Activated CD4-positive, CD25-positive, alpha-beta regulatory T cell treated with anti-CD3 and anti-CD28 coated beads, Interleukin-2, amount 50 U/mL, for 16 hours (primary cell): ENCODE data around the gene FBXL22.

ENCODE experiments used
- DNase-seq: peaks from one replicate; pipeline ENCODE4 v3.0.0-alpha.2; 2020; ENCODE audit warnings: low read depth, low spot score

The FBXL22 gene

DNA sequence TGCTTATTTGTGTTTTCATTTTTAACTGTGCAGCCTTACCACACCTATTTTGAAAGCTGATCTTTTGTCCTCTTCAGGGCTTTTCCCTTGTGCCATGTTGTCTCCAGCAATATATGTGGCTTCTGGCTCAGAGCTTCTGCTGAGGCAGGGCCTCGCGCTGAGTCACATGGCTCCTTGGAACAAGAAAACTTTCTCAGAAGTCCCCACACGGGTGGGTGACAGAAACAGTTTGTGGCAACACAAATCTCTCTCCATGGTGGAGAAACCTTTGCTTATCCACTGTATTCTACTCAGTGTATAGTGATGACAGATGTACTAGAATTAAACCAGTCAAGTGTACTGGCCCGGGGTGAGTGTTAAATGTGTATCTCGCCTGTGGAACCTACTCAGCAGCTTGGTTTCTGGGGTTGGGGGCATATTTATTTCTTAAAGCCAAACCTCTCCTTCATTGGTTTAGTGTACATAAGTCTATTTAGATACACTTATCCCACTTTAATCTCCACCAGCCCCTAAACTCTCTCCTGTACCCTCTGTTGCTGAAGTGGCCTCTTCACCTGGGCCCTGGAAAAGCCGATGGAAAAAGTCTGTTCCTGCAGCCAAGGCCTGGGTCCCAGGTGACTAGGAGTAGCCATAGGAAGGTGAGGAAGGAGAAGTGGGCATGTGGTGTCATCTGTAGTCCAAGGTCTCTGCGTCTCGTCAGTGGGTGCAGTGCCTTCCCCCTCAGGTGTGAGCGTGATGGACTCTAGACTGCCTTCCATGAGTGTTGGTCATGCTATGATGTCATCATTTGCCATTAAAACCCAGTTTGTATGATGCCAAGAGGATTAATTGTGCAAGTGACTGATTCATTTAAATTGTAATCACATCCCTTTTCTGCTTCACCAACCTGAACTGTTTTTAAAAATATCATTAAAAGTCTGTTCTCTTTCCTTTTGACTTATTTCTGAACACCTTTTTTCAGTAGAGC lies 3.2 kb upstream of the FBXL22 start:
- no peak for DNase-seq

DNA sequence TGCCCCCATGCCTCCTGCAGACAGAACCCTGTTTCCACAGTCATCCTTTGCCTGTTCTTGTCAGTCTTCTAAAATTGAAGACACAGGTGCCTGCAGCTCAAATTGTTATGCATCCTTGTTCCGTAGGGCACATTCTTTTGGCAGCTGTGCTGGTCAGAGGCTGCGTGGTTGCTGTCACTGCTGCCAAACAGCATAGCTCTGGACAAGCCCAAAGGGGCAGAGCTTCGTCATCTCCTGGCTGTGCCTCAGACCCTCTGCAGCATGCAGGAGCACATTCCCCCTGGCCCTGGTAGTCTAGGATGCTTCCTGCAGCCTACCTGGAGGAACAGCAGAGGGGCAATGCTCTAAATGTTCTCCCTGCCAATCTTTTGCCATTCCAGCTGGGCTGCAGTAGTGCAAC lies 2.1 kb upstream of the FBXL22 start:
- DNase-seq: no peak

GRCh38 chr15:63595688-63596087 lies 1.5 kb upstream of the FBXL22 start:
- DNase-seq: no peak

DNA sequence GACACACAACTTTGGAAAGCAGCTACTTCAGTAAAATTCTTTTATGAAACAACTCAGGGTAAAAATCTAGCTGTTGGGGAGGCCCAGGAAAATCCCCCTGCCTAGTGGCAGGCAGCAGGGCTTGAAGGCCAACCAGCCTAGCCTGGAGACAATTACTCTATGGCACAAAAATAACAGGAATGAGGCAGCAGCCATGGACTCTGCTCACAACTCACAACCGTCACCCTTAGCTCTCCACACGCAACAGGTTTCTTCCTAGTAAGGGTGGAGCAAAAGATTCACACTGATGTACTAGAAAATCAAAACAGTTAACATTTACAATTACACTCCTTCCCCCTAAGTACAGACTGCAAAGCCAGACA lies 530 bp upstream of the FBXL22 start:
- DNase-seq: no peak

DNA sequence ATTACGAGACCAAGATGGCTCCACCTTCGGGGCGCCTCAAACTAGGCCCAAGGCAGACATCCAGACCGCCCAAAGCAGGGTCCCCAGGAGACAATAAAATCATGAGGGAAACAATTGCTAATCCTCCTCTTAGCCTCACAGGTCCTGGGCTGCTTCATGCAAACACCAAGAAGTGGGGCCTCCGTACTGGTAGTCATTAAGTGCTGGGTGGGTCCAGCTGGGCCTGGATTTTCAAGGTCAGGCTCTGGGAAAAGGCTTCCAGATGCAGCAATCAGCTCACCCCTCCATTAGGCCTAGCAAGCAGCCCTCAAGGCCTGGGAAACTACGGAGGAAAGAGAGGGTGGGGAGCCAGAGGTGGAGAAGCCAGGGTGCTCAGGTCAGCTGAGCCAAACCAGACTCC lies 634 bp downstream of the FBXL22 start:
- DNase-seq: no peak

DNA sequence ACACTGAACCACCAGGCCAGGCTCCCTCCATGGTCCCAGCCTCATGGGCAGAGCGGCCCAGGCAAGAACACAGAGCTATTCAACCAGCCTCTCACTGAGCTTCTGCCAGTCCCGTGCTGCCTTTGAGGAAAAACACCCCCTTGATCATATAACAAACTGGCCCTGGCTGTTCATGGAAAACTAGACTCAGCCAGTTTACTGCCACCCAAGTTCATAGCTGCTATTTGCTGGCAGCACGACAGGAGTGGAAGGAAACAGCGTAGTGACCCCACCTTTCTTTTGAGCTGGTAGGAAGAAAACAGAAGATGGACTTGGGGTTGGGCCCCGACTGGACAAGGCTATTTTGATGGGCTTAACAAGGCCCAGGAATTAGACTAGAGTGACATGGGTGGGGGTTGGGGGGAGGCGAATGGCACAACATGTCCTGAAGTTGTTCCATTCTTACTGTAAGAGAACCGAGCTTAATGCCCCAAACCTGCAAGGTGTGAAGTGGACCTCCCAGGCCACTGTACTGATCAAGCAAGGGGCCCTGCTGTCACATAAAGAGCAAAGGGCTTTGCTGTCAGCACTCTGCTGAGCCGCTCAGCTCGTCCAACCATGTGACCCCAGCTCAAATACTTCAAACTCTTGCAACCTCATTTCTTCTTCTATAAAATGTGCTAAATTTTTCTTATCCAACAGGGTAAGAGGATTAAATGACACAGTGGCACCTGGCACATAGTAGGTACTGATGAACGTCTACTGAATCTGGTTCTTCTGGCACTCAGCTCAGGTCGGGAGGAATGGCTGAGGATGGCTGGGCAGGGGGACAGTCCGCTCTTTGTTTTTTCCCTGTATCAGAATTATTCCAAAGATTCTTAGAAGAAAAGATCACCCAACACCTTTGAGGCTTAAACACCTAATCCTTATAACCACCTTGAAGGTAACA lies 1.6 kb downstream of the FBXL22 start:
- DNase-seq: no peak

GRCh38 chr15:63599401-63600000 lies 2.3 kb downstream of the FBXL22 start:
- DNase-seq: no peak

DNA sequence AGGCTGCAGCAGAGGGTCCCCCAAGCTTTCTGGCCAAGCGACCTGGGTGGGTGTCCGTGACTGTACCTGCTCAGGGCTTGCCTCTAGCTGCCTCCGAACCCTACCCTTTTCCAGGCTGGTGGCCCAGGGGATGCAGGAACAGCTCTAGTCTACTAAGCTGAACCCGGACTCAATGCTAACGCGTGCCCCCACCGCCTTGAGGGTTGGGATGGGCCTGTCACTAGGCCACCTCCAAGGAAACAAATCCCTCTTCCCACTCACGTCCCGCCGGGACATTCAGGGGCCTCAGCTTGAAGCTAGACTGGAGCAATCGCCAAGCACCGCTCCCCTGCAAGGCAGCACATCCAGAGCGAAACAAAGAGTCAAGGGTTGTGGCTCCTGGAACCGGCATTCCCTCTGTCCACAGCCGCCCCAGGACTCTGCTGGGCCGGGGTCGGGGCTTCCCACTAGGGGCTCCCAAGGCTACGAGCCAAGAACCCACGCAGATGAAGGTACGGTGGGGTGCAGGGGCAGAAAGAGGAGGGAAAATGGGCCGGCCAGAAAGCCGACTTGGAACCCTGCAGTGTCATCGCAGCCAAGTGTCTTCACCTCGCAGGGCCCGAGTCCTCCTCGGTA lies 2.9 kb downstream of the FBXL22 start:
- DNase-seq: no peak

DNA sequence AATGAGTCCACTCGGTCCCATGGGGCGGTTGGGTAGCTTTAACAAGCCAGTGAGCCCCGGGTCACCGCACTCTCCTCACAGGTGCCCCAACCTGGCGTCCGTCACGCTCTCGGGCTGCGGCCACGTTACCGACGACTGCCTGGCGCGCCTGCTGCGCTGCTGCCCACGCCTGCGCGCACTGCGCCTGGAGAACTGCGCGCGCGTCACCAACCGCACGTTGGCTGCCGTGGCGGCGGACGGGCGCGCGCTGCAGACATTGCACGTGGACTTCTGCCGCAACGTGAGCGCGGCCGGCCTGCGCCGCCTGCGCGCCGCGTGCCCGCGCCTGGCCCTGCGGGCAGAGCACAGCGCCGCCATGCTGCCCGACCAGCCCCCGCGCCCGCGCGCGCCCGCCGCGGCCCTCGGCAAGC lies 3.4 kb downstream of the FBXL22 start:
- peak; percentile 78 for DNase-seq

DNA sequence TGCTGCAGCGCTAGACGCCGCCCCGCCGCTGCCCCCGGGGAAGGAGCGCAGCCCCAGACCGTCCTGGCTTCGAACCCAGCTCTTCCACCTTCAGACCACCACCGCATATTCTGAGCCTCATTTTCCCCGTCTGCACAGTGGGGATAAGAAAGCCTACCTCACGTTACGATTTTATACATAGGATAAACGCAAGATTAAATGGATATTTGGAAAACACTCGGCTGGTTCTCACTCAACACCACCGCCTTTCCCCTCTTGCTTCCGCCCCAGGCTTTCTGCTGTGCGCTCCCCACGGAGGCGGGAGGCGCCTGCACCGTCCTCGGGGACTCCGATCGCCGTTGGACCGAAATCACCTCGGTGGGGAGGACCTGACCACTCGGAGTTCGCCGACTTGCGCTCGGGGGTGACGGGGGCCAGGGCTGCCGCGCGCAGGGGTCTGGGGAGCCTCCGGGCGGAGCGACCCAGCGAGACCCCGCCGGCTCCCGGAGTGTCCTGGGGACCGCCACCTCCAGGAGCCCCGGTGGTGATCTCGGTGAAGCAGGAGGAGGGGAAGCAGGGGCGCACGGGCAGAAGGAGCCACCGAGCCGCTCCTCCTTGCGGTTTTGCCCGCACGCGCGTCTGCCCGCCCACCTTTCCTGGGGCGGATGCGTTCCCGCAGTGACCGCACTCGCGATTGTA lies 4.0 kb downstream of the FBXL22 start:
- DNase-seq: no peak

GRCh38 chr15:63601704-63602185 lies 4.6 kb downstream of the FBXL22 start:
- DNase-seq: no peak

- no peak for DNase-seq
Observed at GRCh38 chr15:63602595-63602994, 5.4 kb downstream of the FBXL22 start.

- DNase-seq: no peak
Observed at GRCh38 chr15:63603516-63603915, 6.3 kb downstream of the FBXL22 start.

DNA sequence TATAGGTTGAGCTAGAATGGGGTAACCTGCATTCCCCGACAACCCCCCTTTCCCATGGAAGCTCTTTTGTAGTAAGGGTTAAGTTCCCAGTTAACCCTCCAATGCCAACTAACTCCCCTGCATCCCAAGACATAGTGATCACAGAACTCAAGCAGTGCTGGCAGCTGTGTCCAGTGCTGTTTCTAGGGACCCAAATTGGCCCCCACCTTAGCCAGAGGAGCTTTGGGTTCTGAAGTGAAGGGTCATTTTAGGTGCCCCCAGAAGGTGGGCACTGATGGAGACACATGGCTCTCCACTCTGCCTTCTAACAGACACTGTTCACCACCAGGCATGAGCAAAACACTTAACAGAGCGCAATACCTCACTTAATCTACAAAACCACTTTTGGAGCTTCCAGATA lies 7.1 kb downstream of the FBXL22 start:
- no peak for DNase-seq

DNA sequence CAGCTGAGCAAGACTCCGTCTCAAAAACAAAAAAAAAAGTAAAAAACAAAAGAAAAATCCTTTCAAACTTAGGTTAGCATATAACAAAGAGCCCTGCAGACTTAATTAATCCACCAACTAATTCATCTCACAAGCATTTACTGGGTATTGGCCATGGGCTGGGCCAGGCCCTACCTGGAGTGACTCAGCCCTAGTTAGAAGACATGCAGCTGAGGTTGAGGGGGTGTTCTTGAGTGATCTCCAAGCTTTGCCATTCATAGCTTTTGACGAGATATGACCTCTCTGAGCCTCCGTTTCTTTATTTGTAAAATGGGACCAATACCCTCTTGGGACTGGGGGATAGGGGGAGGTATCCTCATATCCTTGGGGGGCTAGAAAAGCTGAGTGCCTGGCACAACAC lies 7.8 kb downstream of the FBXL22 start:
- no peak for DNase-seq

GRCh38 chr15:63605816-63606215 lies 8.6 kb downstream of the FBXL22 start:
- no peak for DNase-seq

GRCh38 chr15:63606308-63606707 lies 9.1 kb downstream of the FBXL22 start:
- DNase-seq: no peak

DNA sequence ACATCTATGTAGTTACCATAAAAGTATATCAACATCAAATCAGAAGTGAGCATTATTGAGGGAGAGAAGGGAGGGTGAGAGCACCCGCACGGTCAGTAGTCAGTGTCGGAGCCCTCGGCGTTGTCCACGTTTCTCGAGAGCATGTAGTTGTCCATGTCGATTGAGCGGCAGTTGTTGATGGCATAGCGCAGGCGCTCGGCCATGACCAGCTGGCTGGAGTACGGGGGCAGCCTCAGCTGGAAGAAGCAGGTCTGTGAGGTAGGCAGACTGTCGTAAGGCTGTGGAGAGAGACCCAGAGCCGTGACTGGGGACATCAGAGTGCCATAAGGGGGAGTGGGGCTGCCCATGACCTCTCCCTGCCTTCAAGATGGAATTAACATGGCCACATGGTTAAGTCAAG lies 11.8 kb downstream of the FBXL22 start:
- no peak for DNase-seq

DNA sequence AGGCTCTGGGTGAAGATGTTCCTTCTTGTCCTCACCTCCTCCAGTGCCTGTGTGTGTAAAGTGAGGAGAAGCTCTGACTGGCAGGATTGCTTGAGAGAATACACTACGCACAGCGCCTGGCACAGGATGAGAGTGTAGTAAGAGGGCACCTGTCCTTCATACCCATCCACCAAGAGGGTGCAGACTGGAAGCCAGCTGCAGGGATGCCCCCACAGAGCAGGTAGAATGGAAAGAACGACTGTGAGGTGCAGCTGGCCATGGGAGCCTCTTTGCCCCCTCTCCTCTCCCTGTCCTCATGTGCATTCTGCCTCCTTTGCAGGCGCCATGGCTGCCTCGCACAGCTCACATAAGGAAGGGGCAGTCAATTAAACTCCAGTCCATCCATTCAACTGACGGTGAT lies 12.3 kb downstream of the FBXL22 start:
- no peak for DNase-seq

DNA sequence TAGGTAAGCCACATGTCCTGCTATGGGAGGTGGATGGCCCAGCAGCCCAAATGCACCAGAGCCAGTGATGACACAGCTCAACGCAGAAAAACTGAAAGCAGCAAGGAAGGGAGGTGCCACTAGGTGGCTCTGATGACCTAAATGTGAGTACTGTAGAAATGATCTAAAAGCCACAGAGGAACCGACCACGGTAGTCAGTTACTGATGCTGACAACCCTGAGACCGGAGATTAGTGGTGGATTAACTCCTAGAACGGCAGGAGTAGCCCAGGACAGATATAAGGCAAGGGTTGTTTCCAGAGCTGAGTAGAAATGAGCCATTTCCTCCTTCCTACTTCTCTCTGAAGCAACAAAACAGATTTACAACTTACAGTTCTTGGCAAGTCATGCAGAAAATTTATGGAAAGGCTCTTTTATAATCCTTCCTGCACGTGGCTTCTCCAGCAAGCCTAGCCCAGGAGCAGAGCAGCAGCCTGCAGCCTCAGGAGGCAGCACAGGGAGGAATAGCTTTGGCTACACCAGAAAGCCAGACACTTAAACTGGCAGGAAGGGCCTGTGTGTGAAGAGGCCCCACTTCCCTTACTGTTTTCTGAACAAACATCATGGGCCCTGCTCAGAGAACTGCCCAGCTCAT lies 13.1 kb downstream of the FBXL22 start:
- DNase-seq: peak; percentile 58

DNA sequence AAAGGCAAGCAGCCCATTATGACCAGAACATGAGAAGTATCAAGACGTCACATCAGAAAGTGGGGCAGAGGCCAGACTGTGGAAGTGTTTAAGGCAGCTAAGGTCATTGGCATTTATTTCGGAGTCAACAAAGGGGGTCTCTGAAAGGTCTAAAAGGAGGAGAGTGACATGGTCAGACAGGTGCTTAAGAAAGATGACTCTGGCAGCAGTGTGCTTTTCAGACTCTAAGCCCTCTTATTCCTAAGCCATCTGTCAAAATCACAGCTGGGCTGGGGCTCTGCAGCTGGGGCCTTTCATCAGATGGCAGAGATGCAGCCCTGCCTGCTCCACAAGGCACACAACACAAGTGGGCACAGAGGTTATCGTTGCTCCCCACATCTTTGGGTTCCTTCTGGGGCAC lies 14.0 kb downstream of the FBXL22 start:
- no peak for DNase-seq
